Sciatic nerve (tissue), 2 donors: ENCODE results near the gene BACH2. TPM values are rescaled to one million over a fixed set of nuclear protein-coding genes. Genes with fewer than 3 reads are reported as not detected.
"Not testable (repeated sequence)": the region's sequence is repeated elsewhere in the genome, so short reads cannot be mapped to it uniquely, and the experiment has no call there.

ENCODE experiments used
- ATAC-seq: fragments of 200-7000 bp; cut with Tn5 transposase; one replicate; pipeline ENCODE4 v1.9.1; 2020; ENCODE audit warnings: mild to moderate bottlenecking, moderate library complexity
- DNase-seq: peaks from one replicate; pipeline ENCODE4 v3.0.0-alpha.2; 2020; ENCODE audit warnings: low spot score
- intact Hi-C: fragments of 100-400 bp; cut with DNase I; formaldehyde crosslinking; loops from one replicate; pipeline ENCODE4 v1.14.2; 2022
- total RNA-seq: library from RNA; stranded (reverse); fragmentation: NEBNext Ultra II Directional; extraction: Animal tissue kit (Norgen Biotek cat#: 25700); gene quantifications from one replicate; pipeline ENCODE4 v1.2.1, GENCODE V29; 2021
- donor health status: DM: no; HTN: no; CAD: no.
- donor health status: DM: no; HTN: no; CAD: no.

Gene BACH2
- total RNA-seq, 1 donor from 2014 or later, result 25.3 TPM

DNA sequence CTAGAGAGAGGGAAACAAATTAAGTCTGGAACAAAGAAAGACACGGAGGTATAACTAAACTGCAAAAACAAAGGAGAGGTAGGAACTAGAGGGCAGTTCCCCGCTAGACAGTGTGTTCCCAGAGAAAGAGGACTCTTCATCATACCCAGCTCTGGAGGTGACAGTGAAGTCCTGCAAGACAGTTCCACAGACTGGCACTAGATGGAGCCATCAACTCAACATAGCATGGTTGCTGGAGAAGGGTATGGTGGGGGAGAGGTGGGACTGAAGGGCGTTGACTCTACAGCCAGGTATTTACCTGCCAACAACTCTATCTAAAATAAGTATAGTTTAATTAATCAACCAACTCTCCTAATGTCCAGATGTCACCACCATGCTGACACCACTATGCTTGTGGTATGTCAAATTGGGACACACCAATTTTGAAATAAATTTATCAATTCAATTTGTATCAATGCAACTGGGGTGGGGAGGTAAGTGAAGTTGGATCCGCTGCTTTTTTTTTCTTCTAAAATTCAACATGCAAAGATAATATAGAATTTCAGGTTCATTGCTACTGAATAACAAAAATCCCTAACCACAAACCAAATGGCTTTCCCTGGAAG, 9.7 kb downstream of the BACH2 start:
- ATAC-seq (no peak), DNase-seq (no peak)
- intact Hi-C loops, result no loop called here

DNA sequence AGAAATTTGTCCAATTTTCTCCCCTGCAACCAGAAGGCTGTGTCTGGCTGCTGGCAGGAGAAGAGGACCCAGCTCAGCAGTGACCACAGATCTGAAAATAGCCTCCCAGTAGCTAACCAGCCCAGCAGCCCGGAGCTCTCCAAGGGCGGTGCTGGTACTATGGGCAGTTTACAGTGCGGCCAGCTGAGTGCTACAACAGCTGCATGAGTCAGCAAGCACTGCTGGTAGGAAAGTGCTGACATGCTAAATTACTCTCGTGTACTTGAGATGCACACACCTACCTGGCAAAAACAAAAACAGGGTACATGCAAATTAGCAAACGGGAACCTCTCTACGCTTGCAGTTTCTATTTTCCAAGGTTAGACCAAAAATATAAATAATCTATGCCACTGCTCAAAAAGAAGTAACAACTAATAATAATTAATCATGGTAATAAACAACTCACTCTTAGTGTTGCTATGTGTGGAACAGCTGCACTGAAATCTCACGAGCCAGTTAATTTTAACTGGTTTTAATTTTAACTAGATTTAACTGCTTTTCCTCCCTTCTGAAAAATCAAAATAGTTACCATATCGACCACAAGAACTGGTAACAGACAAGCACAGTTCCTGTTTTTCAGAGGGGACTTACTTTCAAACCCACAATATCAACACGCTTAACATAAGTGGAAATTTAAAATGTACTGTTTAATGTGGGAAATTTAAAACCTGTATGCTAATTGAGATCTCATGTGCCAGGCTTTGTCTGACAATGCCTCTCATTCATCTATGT, 10.8 kb downstream of the BACH2 start:
- ATAC-seq (peak; percentile 96), DNase-seq (peak; percentile 82)
- intact Hi-C loops, result no loop called here

DNA sequence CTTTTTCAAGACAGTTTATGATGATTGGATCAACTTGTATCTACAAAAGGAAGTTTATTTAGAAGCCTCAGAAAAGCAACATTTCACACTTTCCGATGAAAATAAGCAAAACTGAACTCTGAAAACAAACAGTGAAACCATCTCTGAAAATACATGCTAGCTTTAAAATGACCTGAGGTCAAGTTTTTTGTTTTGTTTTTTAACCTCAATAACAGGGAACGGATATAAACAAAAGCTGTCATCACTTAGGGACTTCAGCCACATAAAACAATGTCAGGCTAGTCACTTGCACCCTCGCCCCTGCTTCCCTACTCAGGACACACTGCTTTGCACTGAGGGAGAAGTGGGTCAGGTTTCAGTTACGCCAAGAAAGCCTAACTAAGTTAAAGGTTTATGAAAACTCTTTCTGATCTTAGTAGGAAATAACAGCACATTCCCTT, 11.6 kb downstream of the BACH2 start:
- DNase-seq, result no peak
- intact Hi-C loops, result no loop called here
- peak; percentile 52 for ATAC-seq

DNA sequence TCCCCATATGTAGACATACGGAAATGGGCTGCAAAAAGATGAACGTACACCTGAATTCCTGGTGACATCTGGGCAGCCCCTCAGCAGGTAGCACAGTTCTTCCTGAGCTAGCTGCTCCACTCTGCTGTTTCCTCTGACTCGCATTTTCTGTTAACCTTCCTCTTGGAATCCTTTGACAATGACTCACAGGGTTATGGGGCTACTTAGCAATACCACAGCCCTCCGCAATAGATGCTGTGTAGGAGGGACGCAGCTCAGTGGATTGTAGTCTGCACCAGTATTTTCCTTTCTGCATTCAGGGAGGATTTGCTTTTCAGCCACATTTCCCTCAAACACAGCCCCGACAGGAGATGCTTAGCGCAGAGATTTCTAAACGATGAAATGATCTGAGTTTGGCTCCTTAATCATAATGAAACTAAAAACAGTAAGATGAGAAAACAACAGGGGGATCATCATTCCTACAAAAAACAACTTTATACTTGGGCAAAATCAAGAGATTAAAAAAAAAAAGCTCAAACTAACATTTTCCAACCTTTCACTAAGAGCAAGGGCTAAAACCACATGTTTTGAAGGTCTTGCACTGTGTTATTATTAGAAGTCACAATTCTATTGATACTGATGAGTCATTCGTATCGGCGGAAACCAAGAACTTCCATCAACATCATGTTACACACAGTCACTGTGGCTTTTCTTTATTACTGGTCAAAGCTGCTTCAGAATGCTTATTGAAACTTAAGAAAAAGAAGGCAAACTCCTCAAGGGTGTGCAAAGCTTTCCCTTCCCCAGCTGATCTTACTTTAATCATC, 12.2 kb downstream of the BACH2 start:
- no peak for DNase-seq
- peak; percentile 89 for ATAC-seq
- intact Hi-C loops, result no loop called here

DNA sequence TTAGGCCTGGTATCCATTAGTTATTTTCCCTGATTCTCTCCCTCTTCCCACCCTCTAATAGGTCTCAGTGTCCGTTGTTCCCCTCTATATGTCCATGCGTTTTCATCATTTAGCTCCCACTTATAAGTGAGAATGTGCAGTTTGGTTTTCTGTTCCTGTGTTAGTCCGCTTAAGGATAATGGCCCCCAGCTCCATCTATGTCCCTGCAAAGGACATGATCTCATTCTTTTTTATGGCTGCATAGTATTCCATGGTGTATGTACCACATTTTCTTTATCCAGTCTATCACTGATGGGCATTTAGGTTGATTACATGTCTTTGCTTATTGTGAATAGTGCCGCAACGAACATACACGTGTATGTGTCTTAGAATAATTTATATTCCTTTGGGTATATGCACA, 14.4 kb downstream of the BACH2 start:
- intact Hi-C loops, result not testable (repeated sequence)

DNA sequence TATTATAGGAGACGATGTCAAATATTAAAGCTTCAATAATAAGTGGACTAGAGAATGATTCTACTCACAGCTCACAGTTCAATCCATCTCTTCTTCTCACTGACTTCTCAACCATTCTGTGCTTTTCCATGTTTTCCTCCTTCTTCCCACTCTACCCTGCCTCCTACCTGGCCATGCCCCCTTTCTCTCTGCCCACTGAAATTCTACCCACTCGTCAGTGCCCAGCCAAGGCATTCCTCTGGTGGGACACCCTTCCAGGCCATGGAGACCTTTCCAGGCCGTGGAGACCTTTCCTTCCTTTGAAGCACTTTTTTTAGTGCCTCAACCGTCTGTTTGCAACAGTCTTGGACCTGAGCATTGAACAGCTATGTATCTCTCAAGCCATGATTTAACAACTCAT, 18.5 kb downstream of the BACH2 start:
- ATAC-seq, result no peak
- intact Hi-C loops, result no loop called here

More for the DNA sequence above, 14.4 kb downstream of the BACH2 start:
- ATAC-seq, DNase-seq: not testable (repeated sequence)

DNA sequence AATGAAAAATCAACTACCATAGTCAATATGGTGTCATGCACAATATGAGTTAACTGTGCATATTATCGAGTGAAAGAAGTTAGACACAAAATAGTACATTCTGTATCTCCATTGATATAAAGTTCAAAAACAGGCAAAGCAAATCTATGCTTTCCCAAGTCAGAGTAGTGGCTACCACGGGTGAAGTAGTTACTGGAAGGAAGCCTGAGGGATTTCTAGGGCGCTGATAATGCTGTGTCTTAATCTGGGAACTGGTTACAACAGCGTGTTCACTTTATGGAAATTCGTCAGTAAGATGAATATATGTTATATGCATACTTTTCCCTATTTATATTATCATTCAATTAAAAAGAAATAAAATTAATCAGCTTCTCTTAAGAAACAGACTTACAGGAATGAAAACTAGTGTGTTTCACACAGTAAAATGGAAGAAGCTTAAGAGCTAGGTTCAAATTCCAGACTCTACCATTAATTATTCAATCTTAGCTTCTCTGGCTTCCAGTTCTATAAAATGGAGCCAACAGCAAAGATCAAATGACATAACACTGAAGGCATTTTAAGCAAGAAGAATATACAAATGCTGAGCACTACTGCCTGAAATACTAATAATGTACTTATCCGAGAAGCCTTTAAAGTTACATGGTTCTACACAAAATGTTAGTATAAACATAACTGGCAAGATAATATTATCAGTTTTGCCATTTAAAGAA, 19.2 kb downstream of the BACH2 start:
- ATAC-seq, result no peak
- intact Hi-C loops, result no loop called here

More for the DNA sequence above, 18.5 kb downstream of the BACH2 start:
- no peak for DNase-seq

DNA sequence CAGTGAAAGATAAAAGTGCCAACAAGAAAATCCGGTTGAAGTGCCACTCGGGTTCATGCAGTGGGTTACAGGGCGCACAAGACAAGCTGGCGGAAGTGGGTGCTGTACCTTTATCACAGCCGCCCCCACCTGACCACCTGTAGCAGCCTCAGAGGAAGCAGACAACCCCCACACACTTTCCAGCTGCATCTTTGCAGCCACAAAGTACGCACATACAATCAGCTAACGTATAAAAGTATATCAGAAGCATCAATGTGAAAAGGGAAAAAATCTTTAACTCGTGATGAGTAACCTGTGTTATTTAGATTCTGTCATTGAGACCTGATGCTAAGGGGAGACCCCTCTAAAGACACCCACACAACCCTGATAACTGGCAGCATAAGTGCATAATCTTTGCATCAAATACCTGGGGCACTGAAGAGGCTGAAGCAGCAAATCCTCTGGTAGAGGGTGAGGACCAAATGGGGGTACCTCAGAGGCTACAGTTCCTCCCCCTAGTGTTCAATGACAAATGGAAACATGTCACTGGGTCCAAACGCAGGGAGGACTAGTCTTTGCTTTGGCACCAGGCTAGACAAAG, 22.1 kb downstream of the BACH2 start:
- intact Hi-C loops, result no loop called here
- peak; percentile 50 for ATAC-seq
- DNase-seq, result no peak

More for the DNA sequence above, 19.2 kb downstream of the BACH2 start:
- no peak for DNase-seq

DNA sequence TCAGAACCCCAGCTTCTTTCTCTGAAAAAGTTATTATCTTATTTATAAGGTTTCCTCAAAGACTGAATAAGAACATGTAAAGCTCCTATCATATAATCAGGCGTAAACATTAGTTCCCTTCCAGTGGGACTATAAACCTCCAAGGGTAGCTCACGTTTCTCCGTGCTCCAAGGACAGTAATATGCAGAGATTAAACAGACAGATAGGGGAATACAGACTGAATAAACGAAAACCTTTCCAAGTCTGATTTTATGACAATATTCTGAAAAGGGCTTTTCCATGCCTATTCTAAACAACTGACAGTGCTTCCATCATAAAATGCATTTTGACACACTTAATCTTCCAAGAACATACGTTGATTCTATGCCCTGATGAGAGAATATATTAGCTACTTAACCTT, 22.8 kb downstream of the BACH2 start:
- DNase-seq (no peak), ATAC-seq (no peak)
- intact Hi-C loops, result no loop called here

DNA sequence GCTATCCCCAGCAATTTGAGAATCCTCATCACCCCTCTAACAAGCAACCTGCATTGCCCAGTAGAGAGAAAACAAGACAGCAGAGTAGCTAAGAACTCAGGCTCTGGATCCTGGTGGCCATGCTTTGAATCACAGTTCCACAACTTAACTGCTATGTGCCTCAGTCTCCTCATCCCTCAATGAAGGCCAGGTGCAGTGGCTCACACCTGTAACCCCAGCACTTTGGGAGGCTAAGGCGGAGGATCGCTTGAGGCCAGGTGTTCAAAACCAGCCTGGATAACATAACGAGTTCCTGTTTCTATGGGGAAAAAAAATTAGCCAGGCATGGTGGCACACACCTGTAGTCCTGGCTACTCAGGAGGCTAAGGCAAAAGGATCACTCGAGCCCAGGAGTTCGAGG, 23.7 kb downstream of the BACH2 start:
- DNase-seq (no peak), ATAC-seq (no peak)
- intact Hi-C loops, result no loop called here

DNA sequence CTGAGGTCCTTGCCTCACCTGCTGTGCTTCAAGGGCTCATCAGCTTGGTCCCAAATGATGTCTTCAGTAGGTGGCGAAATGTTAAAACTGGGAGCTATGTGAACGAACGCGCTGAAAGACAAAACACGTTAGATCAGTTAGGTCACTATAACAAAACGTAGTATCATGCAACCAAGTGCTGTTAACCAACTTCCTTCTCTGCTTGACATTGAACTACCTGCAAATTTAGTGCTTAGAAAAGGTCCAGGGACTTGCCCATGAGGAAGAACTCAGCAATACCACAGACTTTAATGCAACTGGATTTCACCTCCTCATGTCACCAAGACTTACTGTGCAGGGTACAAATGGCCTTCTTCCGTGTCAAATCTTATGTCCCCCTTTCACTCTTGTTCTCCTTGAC, 24.8 kb downstream of the BACH2 start:
- intact Hi-C loops, result no loop called here
- DNase-seq (no peak), ATAC-seq (no peak)

DNA sequence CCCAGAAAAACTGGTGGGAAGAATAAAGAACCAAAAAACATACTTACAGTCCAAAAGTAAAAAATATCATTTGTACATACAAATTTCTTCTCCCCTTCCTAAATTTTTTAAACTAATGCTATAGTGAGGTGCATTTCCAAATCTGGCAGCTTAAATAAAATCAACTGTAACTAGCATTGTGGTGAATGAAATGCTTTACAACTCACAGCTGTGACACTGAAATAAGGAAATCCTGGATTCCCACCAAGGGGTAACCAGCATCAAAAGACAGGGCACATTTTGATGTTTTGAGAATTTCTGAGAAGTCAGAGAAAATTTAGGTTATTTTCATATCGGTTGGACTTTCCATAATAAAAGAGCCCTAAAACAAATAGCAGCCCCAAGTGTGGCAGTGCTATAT, 27.3 kb downstream of the BACH2 start:
- DNase-seq, result no peak
- ATAC-seq, result no peak
- intact Hi-C loops, result no loop called here

DNA sequence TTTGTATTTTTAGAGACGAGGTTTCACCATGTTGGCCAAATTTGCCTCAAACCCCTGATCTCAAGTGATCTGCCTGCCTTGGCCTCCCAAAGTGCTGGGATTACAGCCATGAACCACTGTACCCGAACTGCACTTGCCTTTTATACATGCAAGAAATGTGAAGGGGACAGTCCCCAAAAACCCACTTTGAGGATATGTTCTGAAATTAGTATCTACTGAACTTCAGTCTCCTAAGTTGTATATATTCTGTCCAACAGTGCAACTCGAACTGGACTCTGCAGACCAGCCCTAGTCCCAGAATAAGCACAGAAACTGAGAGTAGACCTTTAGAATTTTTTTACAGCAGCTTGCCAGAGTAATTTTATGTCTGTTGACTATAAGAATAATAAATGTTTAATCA, 28.5 kb downstream of the BACH2 start:
- DNase-seq (no peak), ATAC-seq (no peak)
- intact Hi-C loops, result no loop called here

DNA sequence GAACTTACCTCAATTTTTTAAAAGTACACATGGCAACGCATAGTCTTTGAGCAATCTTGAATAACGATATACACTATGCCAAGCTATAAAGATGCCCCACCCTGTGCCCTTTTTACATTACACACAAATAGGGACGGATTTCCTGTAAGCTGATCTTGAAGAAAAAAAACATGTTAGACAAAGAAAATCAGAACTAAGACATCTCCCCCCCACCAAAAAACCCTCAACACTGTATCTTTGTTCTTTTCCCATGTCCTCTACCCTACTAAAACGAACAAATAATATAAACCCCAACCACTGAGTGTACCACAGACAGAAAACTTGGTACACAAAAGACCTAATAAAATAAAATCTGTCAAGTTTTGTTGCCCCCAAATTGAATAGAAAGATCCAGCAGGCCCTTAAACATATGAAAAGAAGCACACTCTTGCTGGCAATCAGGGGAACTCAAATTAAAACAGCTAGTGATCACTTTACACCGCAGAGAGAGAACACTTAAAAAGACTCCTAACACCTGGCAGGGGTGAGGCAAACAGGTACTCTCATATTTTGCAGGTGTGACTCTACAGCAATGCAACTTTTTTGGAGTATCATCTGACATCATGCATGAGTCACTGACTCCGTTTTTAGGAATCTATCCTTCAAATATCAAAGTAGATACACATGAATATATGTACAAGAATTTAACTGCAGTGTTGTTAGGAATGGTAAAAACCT, 29.6 kb downstream of the BACH2 start:
- intact Hi-C loops, result no loop called here
- ATAC-seq, result no peak
- no peak for DNase-seq

DNA sequence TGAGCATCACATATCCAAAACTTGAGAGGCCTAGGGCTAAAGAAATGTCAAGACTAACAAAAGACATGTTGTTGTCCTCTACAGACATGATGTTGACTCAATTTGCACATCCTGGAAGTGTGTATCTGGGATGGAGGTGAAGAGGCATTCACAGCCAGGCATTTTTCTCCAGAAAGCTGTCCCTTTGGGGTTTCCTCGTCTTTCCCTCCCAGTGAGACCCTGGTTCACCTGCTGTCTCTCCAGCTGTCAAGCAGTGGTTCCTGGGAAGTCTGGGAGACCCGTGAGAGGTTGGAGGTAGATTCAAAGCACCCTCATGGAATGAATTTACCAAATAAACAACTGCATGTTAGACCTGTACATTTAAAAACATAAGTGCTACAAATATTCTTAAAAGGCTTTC, 32.1 kb downstream of the BACH2 start:
- intact Hi-C loops, result no loop called here

DNA sequence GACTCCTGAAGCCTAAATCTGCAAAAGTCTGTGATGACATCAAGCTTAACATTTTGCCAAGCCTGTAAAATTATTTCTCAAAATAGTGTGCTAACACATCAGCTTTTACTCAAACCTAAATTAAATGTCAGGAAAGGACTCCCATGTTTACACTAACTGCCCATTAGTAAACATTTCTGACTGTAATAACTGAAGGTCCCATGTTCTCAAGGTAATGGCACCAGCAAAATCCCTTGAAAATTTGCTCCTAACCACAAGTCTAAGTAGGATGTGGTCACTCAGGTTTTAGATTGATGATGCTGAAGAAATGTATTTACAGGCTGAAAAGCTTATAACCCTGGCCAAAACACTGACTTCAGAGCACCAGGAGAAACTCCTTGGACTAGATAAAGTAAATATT, 33.0 kb downstream of the BACH2 start:
- no peak for DNase-seq
- ATAC-seq, result no peak
- intact Hi-C loops, result no loop called here

More for the DNA sequence above, 32.1 kb downstream of the BACH2 start:
- ATAC-seq (no peak), DNase-seq (no peak)

DNA sequence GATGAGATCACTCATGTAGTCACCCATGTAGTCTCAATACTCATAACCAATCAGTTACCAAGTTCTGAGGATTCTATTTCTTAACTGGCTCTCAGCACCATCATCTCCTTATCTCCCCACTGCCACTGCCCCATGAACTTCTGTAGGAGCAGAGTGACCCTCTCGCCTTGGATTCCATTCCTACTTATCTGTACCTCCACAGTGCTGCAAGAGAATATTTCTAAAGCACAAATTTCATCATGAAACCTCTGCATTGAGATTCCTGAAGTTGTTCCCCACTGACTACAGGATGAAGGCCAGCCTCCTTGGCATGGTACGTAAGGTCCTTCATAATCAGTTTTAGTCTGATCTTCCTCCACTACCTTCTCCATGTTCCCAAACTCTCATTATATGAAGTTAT, 34.8 kb downstream of the BACH2 start:
- ATAC-seq (no peak), DNase-seq (no peak)
- intact Hi-C loops, result no loop called here

DNA sequence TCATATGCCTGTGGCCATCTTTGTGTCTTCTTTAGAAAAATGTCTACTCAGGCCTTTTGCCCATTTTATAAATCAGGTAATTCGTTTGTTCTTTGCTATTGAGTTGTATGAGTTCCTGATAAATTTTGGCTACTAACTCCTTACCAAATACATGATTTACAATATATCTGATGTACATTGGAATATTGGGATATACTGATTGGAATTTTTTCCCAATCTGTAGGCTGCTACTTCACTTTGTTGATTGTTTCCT, 39.2 kb downstream of the BACH2 start:
- no peak for DNase-seq
- no peak for ATAC-seq
- intact Hi-C loops, result no loop called here
